ENCODE results near the gene RAP1GAP2. TPM values are rescaled to one million over a fixed set of nuclear protein-coding genes. Genes with fewer than 3 reads are reported as not detected.

The RAP1GAP2 gene
- total and polyA plus RNA-seq, 2 of the 8 experiments (the other 6 are each of a cell fraction or from before 2014, with no cell fraction given), result 24.0 to 63.8 TPM

- POLR2A ChIA-PET (ENCODE audit: partially characterized antibody), result no interaction called here
- Histone ChIP-seq H3K9me3 (ENCODE audit: insufficient read depth in 2 of 2, low read depth in 1 of 2, low read length in 1 of 2) (no peaks in the 10 kb centered on the region), H3K36me3 (ENCODE audit: control insufficient read depth in 2 of 4, insufficient read depth in 4 of 4, low read length in 3 of 4) (peaks cover 0 to 23% (median 10%) of the 10 kb centered on the region in 4 experiments; a peak in 4 of 8 replicates), H4K5ac (ENCODE audit: insufficient read length, low read depth, low read length) (no peak overlapping the region), H3K23me2 (ENCODE audit: low read depth, low read length) (no peaks in the 10 kb centered on the region), H3K23ac (ENCODE audit: insufficient read length) (no peak overlapping the region), H2BK12ac (ENCODE audit: low read depth, low read length) (no peak overlapping the region), H2BK120ac (replicated peaks; ENCODE audit: low read depth, low read length) (no peak overlapping the region), H2BK15ac (ENCODE audit: low read length) (no peak overlapping the region), H3K4me3 (ENCODE audit: extremely low read depth in 1 of 4, insufficient read depth in 2 of 4, low read depth in 3 of 4, low read length in 4 of 4) (no peak overlapping the region), H2BK20ac (ENCODE audit: low read length) (no peak overlapping the region), H4K91ac (replicated peaks; ENCODE audit: insufficient read length, low read length) (no peak overlapping the region), H3K79me1 (ENCODE audit: low read depth, low read length) (no peaks in the 10 kb centered on the region; the same call in 1 of the 2 replicates), H3K9ac (replicated peaks in 1 of 4; ENCODE audit: extremely low read depth in 1 of 4, low read depth in 3 of 4, low read length in 3 of 4) (no peak overlapping the region), H2AK5ac (ENCODE audit: low read depth, low read length) (no peak overlapping the region), H3K27ac (ENCODE audit: low read depth, low read length) (no peak overlapping the region), H2BK5ac (ENCODE audit: low read depth, low read length) (no peak overlapping the region), H2AFZ (ENCODE audit: low read length) (no peak overlapping the region), H4K20me1 (replicated peaks in 1 of 2; ENCODE audit: control insufficient read depth in 1 of 2, insufficient read depth in 2 of 2, low read length in 2 of 2) (peaks cover 0 to 1% of the 10 kb centered on the region in 2 experiments), H3K4me2 (ENCODE audit: insufficient read depth in 1 of 2, low read depth in 2 of 2, low read length in 2 of 2) (no peak overlapping the region), H3K18ac (ENCODE audit: extremely low read depth, low read length) (no peak overlapping the region), H3K56ac (replicated peaks; ENCODE audit: insufficient read length, low read depth, low read length) (no peak overlapping the region), H3K79me2 (ENCODE audit: control insufficient read depth in 1 of 2, insufficient read depth in 2 of 2, low read length in 2 of 2) (no peaks in the 10 kb centered on the region), H3K27me3 (replicated peaks in 1 of 4; ENCODE audit: control insufficient read depth in 3 of 4, extremely low read depth in 1 of 4, insufficient read depth in 3 of 4, low read length in 3 of 4) (no peaks in the 10 kb centered on the region), H3K4ac (replicated peaks; ENCODE audit: insufficient read length, low read depth, low read length) (no peak overlapping the region), H3K14ac (ENCODE audit: insufficient read length) (no peak overlapping the region), H3K4me1 (replicated peaks in 1 of 4; ENCODE audit: control insufficient read depth in 3 of 4, insufficient read depth in 4 of 4, low read length in 3 of 4) (no peaks in the 10 kb centered on the region), H4K8ac (ENCODE audit: extremely low read depth, insufficient read depth, low read length) (no peak overlapping the region)
- FAIRE-seq, result no peak
- no peak for DNase-seq (ENCODE audit: low read depth in 1 of 2, low spot score in 2 of 2)
- CTCF ChIA-PET (ENCODE audit: partially characterized antibody), result interaction anchor here (0.6 to 1.0 kb wide), 2 partner anchors 130 to 757 kb away, joined by 3 to 4 read pairs; no protein-coding TSS in a partner anchor
- TF ChIP-seq RBBP5 (IDR thresholded peaks at IDR 0.05; ENCODE audit: borderline replicate concordance, low read depth, low read length), result no peak
- WGBS, 2 experiments (ENCODE audit: extremely low coverage in 1 of 2, insufficient coverage in 1 of 2, insufficient read length in 1 of 2, insufficient replicate concordance in 2 of 2, low coverage in 1 of 2, low lambda C conversion rate in 2 of 2, missing lambda C conversion rate in 1 of 2), result 88% methylated on average over 2 of the region's 2 CpGs; no CpG with 5 or more reads in 1 of the 2 experiments
Observed at GRCh38 chr17:2978991-2979390, 182.8 kb downstream of the RAP1GAP2 start.
